A549 (cell line): ENCODE data around the gene CACNB1. TPM values are rescaled to one million over a fixed set of nuclear protein-coding genes. Genes with fewer than 3 reads are reported as not detected.

ENCODE experiments used
- ATAC-seq, 2 experiments: fragments of 200-7000 bp in 1 of 2; fragments of >200 bp in 1 of 2; cut with Nextera tagmentation in 1 of 2; cut with Tn5 transposase in 1 of 2; 3 replicates each; pipeline versions ENCODE4 v1.8.0 to v1.9.1; 2018 to 2020; ENCODE audit warnings: mild to moderate bottlenecking in 1 of 2, moderate library complexity in 1 of 2
- CTCF ChIA-PET: fragments of 300-600 bp; sonication (Branson Sonifier 250); formaldehyde crosslinking; extraction: SDS; loops from one replicate; lab custom pipeline; 2021; ENCODE audit warnings: antibody characterized with exemption, inconsistent platforms; lab: Yijun Ruan, JAX
- POLR2A ChIA-PET: fragments of 350-600 bp; formaldehyde crosslinking; extraction: SDS; loops from one replicate; lab custom pipeline; 2021; ENCODE audit warnings: antibody characterized with exemption, inconsistent platforms; lab: Yijun Ruan, JAX
- DNase-seq, 2 experiments: peaks; one replicate each; pipeline versions ENCODE4 v3.0.0 to v3.0.0-alpha.2; 2011 to 2016; ENCODE audit warnings: low read depth in 1 of 2, low spot score in 1 of 2
- FAIRE-seq: peaks from 2 replicates; lab custom pipeline; 2011; peaks lifted over from hg19 to GRCh38; lab: Jason Lieb, UNC
- H3K27ac ChIP-seq, 2 experiments: fragments of >200 bp; sonication (Bioruptor Twin); formaldehyde crosslinking; 3 replicates each; pipeline ENCODE4 v1.5.1; 2016 to 2017
- H3K4me1 ChIP-seq: fragments of >200 bp; sonication (Bioruptor Twin); formaldehyde crosslinking; 3 replicates; pipeline ENCODE4 v1.6.1; 2016
- H3K4me2 ChIP-seq: fragments of >200 bp; sonication (Bioruptor Twin); formaldehyde crosslinking; 3 replicates; pipeline ENCODE4 v1.6.1; 2016
- H3K4me3 ChIP-seq: fragments of >200 bp; sonication (Bioruptor Twin); formaldehyde crosslinking; 3 replicates; pipeline ENCODE4 v1.5.1; 2016
- H3K9me3 ChIP-seq: fragments of >200 bp; sonication (Bioruptor Twin); formaldehyde crosslinking; 3 replicates; pipeline ENCODE4 v1.6.1; 2016
- BCL3 ChIP-seq: fragments of >200 bp; sonication (Bioruptor Twin); formaldehyde crosslinking; IDR thresholded peaks from 3 replicates; pipeline ENCODE4 v1.6.1; 2016
- CBX8 ChIP-seq: fragments of 200-600 bp; sonication (generic); IDR thresholded peaks from 2 replicates; pipeline ENCODE4 v1.6.1; 2016
- CHD4 ChIP-seq: fragments of 200-600 bp; sonication (generic); IDR thresholded peaks from 2 replicates; pipeline ENCODE4 v1.6.1; 2016; ENCODE audit warnings: antibody characterized with exemption, mild to moderate bottlenecking, borderline replicate concordance
- CTCF ChIP-seq: fragments of >200 bp; sonication (Bioruptor Twin); formaldehyde crosslinking; IDR thresholded peaks from 3 replicates; pipeline ENCODE4 v1.5.1; 2016
- EHF ChIP-seq: fragments of 250-450 bp; sonication (Bioruptor Pico); IDR thresholded peaks from 2 replicates; pipeline ENCODE4 v1.5.0; 2020; ENCODE audit warnings: mild to moderate bottlenecking
- EHMT2 ChIP-seq: fragments of 200-600 bp; sonication (generic); IDR thresholded peaks from 2 replicates; pipeline ENCODE4 v1.6.1; 2016; ENCODE audit warnings: antibody characterized with exemption, low read depth, mild to moderate bottlenecking, moderate library complexity
- ESRRA ChIP-seq: fragments of 150-350 bp; IDR thresholded peaks from 2 replicates; pipeline ENCODE4 v1.6.1; 2014; ENCODE audit warnings: mild to moderate bottlenecking, low read length, borderline replicate concordance
- FOSB ChIP-seq: fragments of 250-450 bp; sonication (Bioruptor Pico); IDR thresholded peaks from 2 replicates; pipeline ENCODE4 v1.5.0; 2020; ENCODE audit warnings: mild to moderate bottlenecking, moderate library complexity
- HES2 ChIP-seq: fragments of >200 bp; sonication (Bioruptor Twin); formaldehyde crosslinking; IDR thresholded peaks from 2 replicates; pipeline ENCODE4 v1.6.1; 2016
- HEYL ChIP-seq: fragments of 250-450 bp; sonication (Bioruptor Pico); IDR thresholded peaks from 2 replicates; pipeline ENCODE4 v1.8.0; 2021; ENCODE audit warnings: mild to moderate bottlenecking, moderate library complexity
- HMGXB4 ChIP-seq: fragments of 250-450 bp; sonication (Bioruptor Pico); IDR thresholded peaks from 2 replicates; pipeline ENCODE4 v1.5.0; 2021; ENCODE audit warnings: mild to moderate bottlenecking, moderate library complexity, borderline replicate concordance
- HOXB13 ChIP-seq: fragments of 250-450 bp; sonication (Bioruptor Pico); IDR thresholded peaks from 2 replicates; pipeline ENCODE4 v1.5.0; 2020; ENCODE audit warnings: low read depth, mild to moderate bottlenecking, moderate library complexity
- HOXB5 ChIP-seq: fragments of 250-450 bp; sonication (Bioruptor Pico); IDR thresholded peaks from 2 replicates; pipeline ENCODE4 v1.5.0; 2020; ENCODE audit warnings: mild to moderate bottlenecking, moderate library complexity
- JUNB ChIP-seq: fragments of >200 bp; sonication (Bioruptor Twin); formaldehyde crosslinking; IDR thresholded peaks from 2 replicates; pipeline ENCODE4 v1.6.1; 2016
- MAFK ChIP-seq: fragments of 450-650 bp; IDR thresholded peaks from 2 replicates; pipeline ENCODE4 v1.6.1; 2014; ENCODE audit not compliant: partially characterized antibody
- MAZ ChIP-seq: fragments of 150-350 bp; IDR thresholded peaks from 2 replicates; pipeline ENCODE4 v1.6.1; 2014; ENCODE audit warnings: antibody characterized with exemption, low read depth, low read length, borderline replicate concordance
- NR3C1 ChIP-seq: fragments of >200 bp; sonication (Bioruptor Twin); formaldehyde crosslinking; IDR thresholded peaks from 3 replicates; pipeline ENCODE4 v1.6.1; 2017
- PBX3 ChIP-seq: IDR thresholded peaks from 2 replicates; pipeline ENCODE4 v1.6.1; 2012
- REST ChIP-seq: fragments of 200-600 bp; sonication (generic); IDR thresholded peaks from 2 replicates; pipeline ENCODE4 v1.6.1; 2016; ENCODE audit warnings: antibody characterized with exemption, mild to moderate bottlenecking, moderate library complexity
- SMC3 ChIP-seq: fragments of >200 bp; sonication (Bioruptor Twin); formaldehyde crosslinking; IDR thresholded peaks from 3 replicates; pipeline ENCODE4 v1.6.1; 2018; ENCODE audit warnings: inconsistent platforms
- TP53 ChIP-seq: fragments of 250-450 bp; sonication (Bioruptor Pico); IDR thresholded peaks from 2 replicates; pipeline ENCODE4 v1.5.0; 2021; ENCODE audit warnings: mild to moderate bottlenecking, moderate library complexity
- ZC3H11A ChIP-seq: fragments of 450-650 bp; IDR thresholded peaks from 2 replicates; pipeline ENCODE4 v1.6.1; 2014; ENCODE audit warnings: antibody characterized with exemption, mild to moderate bottlenecking
- WGBS: methylation state at CpG from one replicate; pipeline ENCODE4 v1.1.6; 2017; ENCODE audit errors: missing lambda C conversion rate; 5-methylcytosine and 5-hydroxymethylcytosine counted together
- polyA plus RNA-seq, 4 experiments: library from polyadenylated mRNA; depleted of rRNA in 3 of 4; stranded (reverse); fragments of >200 nt; fragmentation: RNase III in 1 of 4; extraction: RNeasy Plus Mini Kit Qiagen cat#74134 plus additional on column Dnase treatment in 1 of 4; gene quantifications; 2 replicates in 3 of 4; 3 replicates in 1 of 4; pipeline ENCODE4 v1.2.3, GENCODE V29; 2011 to 2017

The CACNB1 gene
- polyA plus RNA-seq, 2 of the 4 experiments (the other 2 are of a cell fraction), result 3.6 to 3.9 TPM

GRCh38 chr17:39158623-39159022, 38.8 kb downstream of the CACNB1 start:
- CTCF ChIA-PET, result interaction anchor here (0.8 to 30.5 kb wide), 5 partner anchors 15 to 486 kb away, joined by 4 to 612 read pairs (median 5); partner anchors contain the start of gene ARL5C
- no peak overlapping the region for H3K4me3 ChIP-seq
- POLR2A ChIA-PET, result interaction anchor here (1.0 kb wide), 1 partner anchor 41 kb away, joined by 3 read pairs; the partner anchor contains the start of gene RPL19
- WGBS, result 91% methylated on average over 2 of the region's 2 CpGs
- no peak for FAIRE-seq
- H3K4me2 ChIP-seq, result no peak overlapping the region
- H3K4me1 ChIP-seq, result no peaks in the 10 kb centered on the region
- TF ChIP-seq TP53, result no peak
- TF ChIP-seq EHMT2, result no peak
- no peak for TF ChIP-seq PBX3
- no peak for TF ChIP-seq SMC3
- TF ChIP-seq MAZ, result no peak
- no peak for TF ChIP-seq BCL3
- TF ChIP-seq CTCF, result no peak
- TF ChIP-seq EHF (CRISPR knock-in tag), result no peak
- no peak for TF ChIP-seq HOXB13 (CRISPR knock-in tag)
- no peak for TF ChIP-seq JUNB
- TF ChIP-seq FOSB (CRISPR knock-in tag), result no peak
- no peak for TF ChIP-seq CBX8
- TF ChIP-seq MAFK, result no peak
- TF ChIP-seq ESRRA, result no peak
- no peak for DNase-seq
- no peak overlapping the region for H3K27ac ChIP-seq
- H3K9me3 ChIP-seq, result no peaks in the 10 kb centered on the region
- no peak for ATAC-seq

- Histone ChIP-seq H3K4me3 (no peak overlapping the region), H3K27ac (no peak overlapping the region), H3K4me2 (no peak overlapping the region), H3K9me3 (no peaks in the 10 kb centered on the region), H3K4me1 (peaks cover 7% of the 10 kb centered on the region)
- no peak for DNase-seq
- FAIRE-seq, result no peak
- ChIA-PET POLR2A (no interaction called here), CTCF (interaction anchor here (29.6 to 30.5 kb wide), 2 partner anchors 17 to 83 kb away, joined by 453 to 612 read pairs; partner anchors contain the start of gene ARL5C)
- WGBS, result 83% methylated on average over 7 of the region's 7 CpGs
- no peak for ATAC-seq
- TF ChIP-seq BCL3 (no peak), HEYL (no peak), ZC3H11A (no peak), MAZ (no peak), HES2 (no peak), EHMT2 (no peak), HOXB5 (CRISPR knock-in tag) (no peak), HMGXB4 (CRISPR knock-in tag) (no peak), REST (no peak), JUNB (no peak), SMC3 (no peak), ESRRA (no peak), NR3C1 (no peak), CBX8 (no peak), CHD4 (no peak), FOSB (CRISPR knock-in tag) (no peak)
Measured at GRCh38 chr17:39156491-39156890, 41.0 kb downstream of the CACNB1 start.
